G401.6 (cell line): ENCODE measurements around the gene PSEN2.

Source experiments
- FAIRE-seq: peaks from 2 replicates; lab custom pipeline; 2012; peaks lifted over from hg19 to GRCh38; lab: Jason Lieb, UNC

Gene PSEN2

GRCh38 chr1:226865590-226865989, 4.8 kb upstream of the PSEN2 start:
- FAIRE-seq: no peak

- no peak for FAIRE-seq
These were observed 2.9 kb upstream of the PSEN2 start for GRCh38 chr1:226867461-226868054.

- no peak for FAIRE-seq
These were observed 1.7 kb upstream of the PSEN2 start for GRCh38 chr1:226868726-226869125.

GRCh38 chr1:226870026-226870400, 403 bp upstream of the PSEN2 start:
- no peak for FAIRE-seq

- no peak for FAIRE-seq
These were observed 1.4 kb downstream of the PSEN2 start for GRCh38 chr1:226871636-226872327.

- FAIRE-seq: no peak
These were observed 2.0 kb downstream of the PSEN2 start for GRCh38 chr1:226872437-226872836.

- FAIRE-seq: no peak
These were observed 3.6 kb downstream of the PSEN2 start for GRCh38 chr1:226873771-226874578.

- FAIRE-seq: no peak
These were observed 4.4 kb downstream of the PSEN2 start for GRCh38 chr1:226874579-226875425.

- no peak for FAIRE-seq
These were observed 5.4 kb downstream of the PSEN2 start for GRCh38 chr1:226875641-226876295.

GRCh38 chr1:226877669-226878068, 7.3 kb downstream of the PSEN2 start:
- no peak for FAIRE-seq

- no peak for FAIRE-seq
These were observed 10.2 kb downstream of the PSEN2 start for GRCh38 chr1:226880372-226881287.

- no peak for FAIRE-seq
These were observed 11.2 kb downstream of the PSEN2 start for GRCh38 chr1:226881515-226882185.

GRCh38 chr1:226882187-226882586, 11.8 kb downstream of the PSEN2 start:
- FAIRE-seq: no peak

GRCh38 chr1:226882631-226883409, 12.4 kb downstream of the PSEN2 start:
- no peak for FAIRE-seq

- FAIRE-seq: no peak
These were observed 13.2 kb downstream of the PSEN2 start for GRCh38 chr1:226883630-226884029.

- FAIRE-seq: no peak
These were observed 13.8 kb downstream of the PSEN2 start for GRCh38 chr1:226884116-226884625.

- FAIRE-seq: no peak
These were observed 14.8 kb downstream of the PSEN2 start for GRCh38 chr1:226884966-226885820.
